Measurements from ENCODE around the gene C22orf23. TPM values are rescaled to one million over a fixed set of nuclear protein-coding genes. Genes with fewer than 3 reads are reported as not detected.
A peak's percentile ranks its signal among the peaks of the same experiment; 100 is the strongest.
"Not testable (repeated sequence)": the region's sequence is repeated elsewhere in the genome, so short reads cannot be mapped to it uniquely, and the experiment has no call there.

C22orf23 gene
- total RNA-seq, 1 donor from 2014 or later = 0.05 TPM

DNA sequence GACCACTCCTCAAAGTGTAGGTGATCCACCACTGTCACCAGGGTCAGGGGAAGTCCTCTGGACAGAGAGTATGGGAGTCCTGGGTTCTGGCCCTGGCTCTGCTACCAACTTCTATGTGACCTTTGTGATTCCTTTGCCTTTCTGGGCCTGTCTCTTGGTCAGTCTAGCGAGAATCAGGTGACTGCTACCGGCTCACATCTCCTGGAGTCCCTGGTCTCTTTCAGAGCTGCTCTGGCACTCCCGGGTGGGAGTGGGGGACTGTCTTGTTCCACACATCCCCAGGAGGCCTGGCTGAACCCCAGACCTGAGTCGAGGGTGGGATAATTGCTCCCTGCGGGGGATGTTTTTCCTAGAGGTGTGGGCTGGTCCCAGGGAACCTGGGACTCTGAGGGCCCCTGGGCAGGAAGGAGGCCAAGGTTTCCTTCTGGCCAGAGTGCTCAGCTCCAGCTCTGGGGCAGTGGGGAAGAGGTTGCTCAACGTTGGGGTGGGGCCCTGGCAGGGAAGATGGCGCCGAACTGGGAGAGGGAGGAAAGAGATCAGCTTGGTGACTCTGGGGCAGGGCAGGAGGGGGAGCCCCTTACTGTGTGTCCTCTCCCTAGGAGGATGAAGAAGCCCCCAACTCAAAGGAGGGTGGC, 28.9 kb upstream of the C22orf23 start:
- DNase-seq (ENCODE audit: low read depth) = no peak

GRCh38 chr22:37981282-37982011, 28.0 kb upstream of the C22orf23 start:
- DNase-seq (ENCODE audit: low read depth) = no peak

DNA sequence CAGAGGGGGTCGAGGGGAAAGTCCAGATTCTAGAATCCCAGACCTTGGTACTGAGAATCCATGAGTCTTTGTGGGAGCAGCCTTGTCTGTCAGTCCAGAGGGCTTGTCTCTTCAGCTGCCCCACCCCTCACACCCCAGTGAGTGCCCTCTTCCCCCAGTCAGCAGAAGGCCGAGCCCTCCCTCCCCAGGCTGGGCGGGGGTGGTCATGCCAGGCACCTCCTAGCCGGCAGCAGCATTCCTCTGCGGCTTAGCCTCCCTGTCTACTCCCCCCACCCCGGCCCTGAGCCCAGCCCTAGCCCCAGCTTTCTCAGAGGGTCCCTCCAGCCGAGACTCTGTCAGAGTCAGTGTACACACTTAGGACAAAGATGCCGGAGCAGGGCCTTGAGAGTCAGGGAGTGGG, 26.4 kb upstream of the C22orf23 start:
- no peak for DNase-seq (ENCODE audit: low read depth)

DNA sequence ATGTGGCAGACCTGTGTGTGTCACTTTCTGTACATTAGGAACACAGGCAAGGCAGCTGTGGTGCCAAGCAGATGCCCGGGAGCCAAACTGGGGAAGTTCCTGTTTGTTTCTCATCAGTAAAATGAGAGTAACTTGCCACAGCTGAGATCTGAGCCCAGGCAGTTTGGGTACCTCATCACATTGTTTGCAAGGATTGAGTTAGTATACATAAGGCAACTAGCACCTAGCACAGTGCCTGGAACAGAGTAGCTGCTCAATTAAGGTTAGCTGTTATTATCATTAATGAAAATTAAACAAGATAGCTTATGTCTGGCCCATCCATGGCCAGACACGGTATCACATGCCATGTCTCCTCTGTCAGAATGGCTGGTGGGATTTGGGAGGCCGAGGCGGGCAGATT, 23.1 kb upstream of the C22orf23 start:
- DNase-seq (ENCODE audit: low read depth) = no peak

GRCh38 chr22:37976022-37976421, 22.6 kb upstream of the C22orf23 start:
- DNase-seq (ENCODE audit: low read depth) = not testable (repeated sequence)

DNA sequence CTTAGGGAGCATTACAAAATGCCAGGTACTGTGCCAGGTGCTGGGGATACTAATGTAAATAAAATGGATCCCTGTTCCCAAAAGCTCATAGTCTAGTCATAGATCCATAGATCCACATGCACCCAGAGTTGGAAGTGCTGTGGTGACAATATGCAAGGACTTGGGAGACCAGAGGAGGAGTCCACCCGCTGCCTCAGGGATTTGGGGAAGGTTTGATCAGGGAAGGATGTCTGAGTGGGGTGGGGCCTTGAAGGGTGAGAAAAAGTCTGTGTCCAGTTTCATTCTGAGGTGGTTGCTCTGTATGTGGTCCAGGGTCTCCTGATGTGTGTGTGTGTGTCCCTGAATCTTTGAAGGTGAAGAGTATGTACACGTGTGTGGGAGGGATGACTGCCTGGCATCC, 21.8 kb upstream of the C22orf23 start:
- DNase-seq (ENCODE audit: low read depth) = no peak

- DNase-seq (ENCODE audit: low read depth) = no peak
Measured at GRCh38 chr22:37973271-37974170, 20.1 kb upstream of the C22orf23 start.

- DNase-seq (ENCODE audit: low read depth) = no peak
Measured at GRCh38 chr22:37972527-37972926, 19.1 kb upstream of the C22orf23 start.

GRCh38 chr22:37971475-37972434, 18.4 kb upstream of the C22orf23 start:
- no peak for DNase-seq (ENCODE audit: low read depth)

DNA sequence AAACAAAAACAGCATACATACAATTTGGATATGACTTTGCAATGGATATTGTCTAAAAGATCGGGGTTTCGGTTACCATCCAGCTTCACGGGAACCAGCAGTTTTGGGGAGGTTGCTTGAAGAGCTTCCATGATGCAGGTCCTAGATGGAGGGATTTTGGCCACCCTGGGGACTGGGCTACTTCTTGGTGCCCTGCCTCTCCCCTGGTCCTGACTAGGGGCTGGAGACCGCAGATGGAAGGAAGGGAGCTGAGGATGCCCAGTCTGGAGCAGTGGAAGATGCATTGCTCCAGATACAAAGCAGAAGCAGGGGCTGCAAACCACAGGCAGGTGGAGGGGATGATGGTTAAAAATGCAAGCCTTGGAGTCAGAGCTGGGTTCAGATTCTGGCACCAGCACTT, 17.5 kb upstream of the C22orf23 start:
- DNase-seq (ENCODE audit: low read depth) = no peak

GRCh38 chr22:37968452-37969251, 15.3 kb upstream of the C22orf23 start:
- no peak for DNase-seq (ENCODE audit: low read depth)

DNA sequence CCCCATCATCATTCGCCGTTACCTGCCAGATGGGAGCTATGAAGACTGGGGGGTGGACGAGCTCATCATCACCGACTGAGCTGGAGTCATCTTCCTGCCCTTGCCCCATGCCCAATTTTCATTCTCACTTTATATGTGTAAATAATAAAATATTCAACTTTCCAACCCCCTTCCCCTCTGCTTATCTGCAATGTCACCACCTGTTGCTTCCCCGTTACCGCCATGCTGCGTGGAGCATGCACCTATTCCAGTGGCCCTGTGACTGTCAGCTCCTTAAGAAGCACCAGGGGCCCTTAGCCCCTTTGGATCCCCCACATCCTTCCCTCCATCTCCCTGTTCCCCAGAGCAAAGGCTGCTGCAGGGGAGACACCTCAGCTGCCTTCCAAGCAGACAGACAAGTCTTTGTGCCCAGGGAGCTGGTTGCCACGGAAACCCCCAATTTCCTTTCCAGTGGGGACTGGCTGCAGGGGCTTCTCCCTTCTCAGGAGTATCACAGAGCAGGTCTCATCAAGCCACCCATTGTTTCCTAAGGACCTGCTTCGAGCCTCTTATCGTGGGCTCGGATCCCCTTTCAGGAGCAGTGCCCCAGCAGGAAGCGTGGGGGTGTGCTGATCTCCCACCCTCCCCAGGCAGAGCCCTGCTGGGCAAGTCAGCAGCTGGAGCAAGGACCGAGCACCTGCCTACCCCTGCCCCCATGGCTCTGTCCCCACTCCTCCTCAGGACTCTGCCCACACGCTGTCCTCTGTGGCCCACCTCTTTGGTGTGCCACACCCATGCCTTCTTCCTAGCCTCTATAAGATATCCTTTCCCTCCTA, 14.4 kb upstream of the C22orf23 start:
- no peak for DNase-seq (ENCODE audit: low read depth)

- no peak for DNase-seq (ENCODE audit: low read depth)
Measured at GRCh38 chr22:37967147-37967546, 13.7 kb upstream of the C22orf23 start.

- DNase-seq (ENCODE audit: low read depth) = peak; percentile 53
Measured at GRCh38 chr22:37965940-37966664, 12.7 kb upstream of the C22orf23 start.

- DNase-seq (ENCODE audit: low read depth) = no peak
Measured at GRCh38 chr22:37961062-37961461, 7.7 kb upstream of the C22orf23 start.

DNA sequence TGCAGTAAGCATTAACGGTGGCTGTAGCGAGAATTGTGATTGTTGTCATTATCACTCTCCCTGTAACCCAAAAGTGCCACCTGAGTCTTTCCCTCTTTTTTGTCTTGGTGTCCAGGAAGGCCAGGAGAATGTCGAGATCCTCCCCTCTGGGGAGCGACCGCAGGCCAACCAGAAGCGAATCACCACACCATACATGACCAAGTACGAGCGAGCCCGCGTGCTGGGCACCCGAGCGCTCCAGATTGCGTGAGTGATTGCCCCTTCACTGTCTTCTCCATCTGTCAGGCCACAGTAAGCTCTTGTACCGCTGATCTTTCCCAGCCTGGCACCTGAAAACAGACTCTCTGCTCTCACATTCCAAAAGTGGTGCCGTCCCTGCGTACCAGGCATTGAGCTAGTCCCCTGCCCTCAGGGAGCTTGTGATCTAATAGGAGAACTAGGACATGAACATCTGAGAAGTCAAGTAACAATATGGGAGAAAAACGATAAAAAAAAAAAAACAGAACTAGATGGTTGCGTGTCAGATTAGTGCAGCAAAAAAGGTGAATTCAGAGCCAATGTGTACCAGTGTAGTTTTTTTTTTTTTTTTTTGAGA, 5.9 kb upstream of the C22orf23 start:
- DNase-seq (ENCODE audit: low read depth) = no peak

GRCh38 chr22:37957232-37957631, 3.8 kb upstream of the C22orf23 start:
- DNase-seq (ENCODE audit: low read depth) = no peak

- DNase-seq (ENCODE audit: low read depth) = not testable (repeated sequence)
Measured at GRCh38 chr22:37955825-37956397, 2.5 kb upstream of the C22orf23 start.
